Ascending aorta (tissue), 2 donors: ENCODE measurements around the gene TFF2. TPM values are rescaled to one million over a fixed set of nuclear protein-coding genes. Genes with fewer than 3 reads are reported as not detected.

Experiments used
- DNase-seq, 2 donors: peaks; one replicate each; pipeline ENCODE4 v3.0.0-alpha.2; 2019; ENCODE audit warnings: low spot score in 2 of 2
- H3K27ac ChIP-seq, 2 donors: fragments of 200-600 bp; sonication (generic); one replicate each; pipeline ENCODE4 v1.5.1; 2016 to 2017; ENCODE audit warnings: mild to moderate bottlenecking in 1 of 2
- H3K27me3 ChIP-seq: fragments of 200-600 bp; sonication (generic); one replicate; pipeline ENCODE4 v1.5.1; 2017
- H3K36me3 ChIP-seq, 2 donors: fragments of 200-600 bp; sonication (generic); one replicate each; pipeline ENCODE4 v1.5.1; 2016
- H3K4me1 ChIP-seq, 2 donors: fragments of 200-600 bp; sonication (generic); one replicate each; pipeline ENCODE4 v1.5.1; 2016 to 2017; ENCODE audit warnings: mild to moderate bottlenecking in 1 of 2
- H3K4me3 ChIP-seq, 2 donors: fragments of 200-600 bp; sonication (generic); one replicate each; pipeline ENCODE4 v1.5.1; 2016 to 2017; ENCODE audit warnings: mild to moderate bottlenecking in 1 of 2
- H3K9me3 ChIP-seq, 2 donors: fragments of 200-600 bp; sonication (generic); one replicate each; pipeline ENCODE4 v1.5.1; 2016
- intact Hi-C: fragments of 100-400 bp; cut with DNase I; formaldehyde crosslinking; loops from one replicate; pipeline ENCODE4 v1.15.1; 2023
- total RNA-seq: library from RNA; depleted of rRNA; stranded (reverse); fragments of >200 nt; gene quantifications from one replicate; pipeline ENCODE4 v1.1.0, GENCODE V29; 2016
- TF ChIP-seq, protein P1 (sequence below), 3 experiments: fragments of 200-600 bp in 2 of 3; fragments of 450-650 bp in 1 of 3; sonication (generic) in 2 of 3; IDR thresholded peaks; one replicate each; pipeline ENCODE4 v1.5.1; 2016 to 2019; ENCODE audit warnings: antibody characterized with exemption in 3 of 3, mild to moderate bottlenecking in 1 of 3, moderate library complexity in 1 of 3

Gene TFF2
- total RNA-seq, 1 donor from 2014 or later: not detected

DNA sequence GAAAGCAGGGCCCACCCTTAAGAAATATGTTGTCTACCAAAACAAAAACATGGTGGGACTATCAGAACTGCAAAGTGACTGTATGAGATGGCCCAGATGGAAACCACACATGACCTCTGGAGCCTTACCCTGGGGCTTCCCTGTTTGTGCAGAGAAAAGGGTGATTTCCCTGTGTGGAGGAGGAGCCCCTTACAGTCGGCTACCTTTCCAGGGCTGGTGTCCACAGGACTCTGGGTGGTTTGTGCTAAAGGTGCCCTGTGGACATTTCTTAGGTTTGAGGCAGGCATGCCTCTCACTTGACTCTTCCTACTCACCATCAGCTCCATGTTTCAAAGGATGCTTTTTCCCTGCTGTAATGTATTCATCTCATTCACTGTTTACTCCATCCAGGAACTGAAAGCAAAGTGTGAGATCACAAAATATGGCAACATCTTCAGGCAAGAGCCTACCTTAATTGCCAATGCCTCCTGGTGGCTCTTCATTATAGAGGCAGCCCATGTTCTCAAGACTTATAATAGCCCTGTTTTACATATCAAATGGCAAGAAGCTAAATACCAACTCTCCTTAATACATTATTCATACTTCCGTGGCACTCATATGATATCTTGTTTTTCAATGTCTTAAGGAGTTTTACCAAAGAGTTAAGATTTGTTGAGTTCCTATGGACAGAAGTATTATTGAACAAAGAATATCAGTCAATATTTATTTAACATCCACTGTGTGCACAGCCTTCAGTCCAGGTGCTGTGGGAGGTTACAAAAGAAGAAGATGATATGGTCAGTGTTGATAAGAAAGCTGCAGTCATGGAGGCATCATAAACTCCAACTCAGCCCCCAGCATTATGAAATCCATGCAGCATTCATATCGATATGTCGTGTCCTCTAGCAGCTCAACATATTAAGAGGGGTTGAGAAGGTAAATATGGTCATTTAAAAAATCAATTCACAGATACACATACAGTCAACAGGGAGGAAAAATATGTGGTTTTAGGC lies 20.1 kb downstream of the TFF2 start:
- no peak overlapping the region for H3K27ac ChIP-seq
- intact Hi-C loops: no loop called here

DNA sequence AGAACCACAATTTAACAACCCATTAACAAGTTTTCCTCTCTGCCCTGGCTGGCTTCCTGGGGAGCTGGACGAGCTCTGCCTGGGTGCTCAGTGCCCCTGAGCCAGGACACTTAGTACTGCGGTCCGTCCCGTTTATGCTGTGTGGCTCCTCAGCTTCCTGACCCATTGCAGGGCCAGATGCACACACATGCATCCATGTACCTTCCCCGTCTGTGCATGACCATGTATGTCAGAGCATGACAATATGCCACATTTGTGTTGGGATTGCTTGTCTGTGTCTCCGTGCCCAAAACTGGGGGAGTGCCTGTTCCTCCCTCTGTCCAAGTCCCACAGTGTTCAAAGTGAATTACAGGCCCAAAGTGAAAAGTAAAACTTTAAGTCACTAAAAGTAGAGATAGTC lies 25.9 kb downstream of the TFF2 start:
- no peak for DNase-seq
- Histone ChIP-seq H3K4me3 (no peak overlapping the region), H3K27me3 (no peaks in the 10 kb centered on the region), H3K4me1 (no peaks in the 10 kb centered on the region), H3K9me3 (peaks cover 0 to 3% of the 10 kb centered on the region in 2 donors), H3K36me3 (no peaks in the 10 kb centered on the region), H3K27ac (no peak overlapping the region)
- intact Hi-C loops: no loop called here
- TF ChIP-seq, protein P1, sequence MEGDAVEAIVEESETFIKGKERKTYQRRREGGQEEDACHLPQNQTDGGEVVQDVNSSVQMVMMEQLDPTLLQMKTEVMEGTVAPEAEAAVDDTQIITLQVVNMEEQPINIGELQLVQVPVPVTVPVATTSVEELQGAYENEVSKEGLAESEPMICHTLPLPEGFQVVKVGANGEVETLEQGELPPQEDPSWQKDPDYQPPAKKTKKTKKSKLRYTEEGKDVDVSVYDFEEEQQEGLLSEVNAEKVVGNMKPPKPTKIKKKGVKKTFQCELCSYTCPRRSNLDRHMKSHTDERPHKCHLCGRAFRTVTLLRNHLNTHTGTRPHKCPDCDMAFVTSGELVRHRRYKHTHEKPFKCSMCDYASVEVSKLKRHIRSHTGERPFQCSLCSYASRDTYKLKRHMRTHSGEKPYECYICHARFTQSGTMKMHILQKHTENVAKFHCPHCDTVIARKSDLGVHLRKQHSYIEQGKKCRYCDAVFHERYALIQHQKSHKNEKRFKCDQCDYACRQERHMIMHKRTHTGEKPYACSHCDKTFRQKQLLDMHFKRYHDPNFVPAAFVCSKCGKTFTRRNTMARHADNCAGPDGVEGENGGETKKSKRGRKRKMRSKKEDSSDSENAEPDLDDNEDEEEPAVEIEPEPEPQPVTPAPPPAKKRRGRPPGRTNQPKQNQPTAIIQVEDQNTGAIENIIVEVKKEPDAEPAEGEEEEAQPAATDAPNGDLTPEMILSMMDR (IDR thresholded peaks at IDR 0.05): no peak

More for the DNA sequence above, 20.1 kb downstream of the TFF2 start:
- H3K36me3 ChIP-seq: no peaks in the 10 kb centered on the region
- H3K9me3 ChIP-seq: peaks cover 3 to 5% of the 10 kb centered on the region in 2 donors
- DNase-seq: no peak
- H3K27me3 ChIP-seq: no peaks in the 10 kb centered on the region
- H3K4me3 ChIP-seq: no peak overlapping the region
- no peaks in the 10 kb centered on the region for H3K4me1 ChIP-seq
- TF ChIP-seq, protein P1 (IDR thresholded peaks at IDR 0.05): no peak

DNA sequence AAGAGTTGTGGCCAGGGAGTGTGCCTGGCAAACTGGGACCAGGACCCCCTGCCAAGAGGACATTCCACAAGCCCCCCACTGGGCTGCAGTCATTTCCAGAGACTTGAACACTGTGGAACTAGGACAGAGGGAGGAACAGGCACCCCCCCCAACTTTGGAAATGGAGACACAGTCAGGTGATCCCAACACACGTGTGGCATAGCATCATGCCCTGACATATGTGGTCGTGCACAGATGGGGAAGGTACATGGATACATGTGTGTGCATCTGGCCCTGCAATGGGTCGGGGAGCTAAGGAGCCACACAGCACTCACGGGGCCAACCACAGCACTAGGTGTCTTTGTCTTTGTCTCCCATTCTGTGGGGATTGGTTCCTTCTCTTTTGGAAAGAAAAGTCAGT lies 28.9 kb downstream of the TFF2 start:
- Histone ChIP-seq H3K4me3 (no peak overlapping the region), H3K9me3 (no peaks in the 10 kb centered on the region), H3K27me3 (no peaks in the 10 kb centered on the region), H3K27ac (no peak overlapping the region), H3K4me1 (no peaks in the 10 kb centered on the region), H3K36me3 (no peaks in the 10 kb centered on the region)
- TF ChIP-seq, protein P1 (IDR thresholded peaks at IDR 0.05): no peak
- DNase-seq: no peak
- intact Hi-C loops: no loop called here

DNA sequence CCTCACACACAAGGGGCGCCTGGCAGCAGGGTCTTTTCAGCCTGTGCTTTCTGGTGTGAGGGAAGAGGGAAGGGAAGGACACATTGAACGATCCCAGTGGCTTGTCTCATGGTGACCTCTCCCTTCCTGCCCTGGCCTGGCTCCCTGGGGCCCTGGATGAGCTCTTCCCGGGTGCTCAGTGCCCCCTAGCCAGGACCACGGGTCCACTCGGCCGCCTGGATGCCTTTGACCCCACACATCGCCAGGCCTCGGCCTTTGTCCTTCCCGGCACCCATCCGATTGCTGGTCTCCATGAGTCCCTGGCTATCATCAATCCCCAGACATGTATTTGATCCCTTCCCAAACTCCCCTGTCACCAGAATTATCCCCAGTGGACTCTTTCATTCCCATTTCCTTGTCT lies 29.6 kb downstream of the TFF2 start:
- H3K27ac ChIP-seq: no peak overlapping the region
- no peaks in the 10 kb centered on the region for H3K27me3 ChIP-seq
- no peaks in the 10 kb centered on the region for H3K36me3 ChIP-seq
- H3K9me3 ChIP-seq: no peaks in the 10 kb centered on the region
- TF ChIP-seq, protein P1 (IDR thresholded peaks at IDR 0.05): no peak
- intact Hi-C loops: no loop called here
- no peaks in the 10 kb centered on the region for H3K4me1 ChIP-seq
- no peak overlapping the region for H3K4me3 ChIP-seq
- no peak for DNase-seq

DNA sequence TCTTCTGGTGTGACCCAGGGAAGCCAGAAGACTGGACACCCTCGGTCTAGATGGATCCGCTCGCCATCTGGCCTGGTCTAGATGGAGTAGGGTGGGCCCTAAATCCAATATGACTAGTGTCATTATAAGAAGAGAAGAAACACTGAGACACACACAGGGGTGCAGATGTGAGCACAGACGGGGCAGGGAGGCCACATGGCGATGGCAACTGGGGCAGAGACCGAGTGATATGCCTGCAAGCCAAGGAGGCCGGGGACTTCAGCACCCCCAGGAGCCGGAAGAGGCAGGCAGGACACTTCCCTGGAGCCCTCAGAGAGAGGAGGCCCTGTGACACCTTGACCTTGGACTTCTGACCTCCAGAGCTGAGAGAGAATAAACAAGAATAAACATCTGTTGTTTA lies 30.0 kb downstream of the TFF2 start:
- intact Hi-C loops: no loop called here
- Histone ChIP-seq H3K27me3 (no peaks in the 10 kb centered on the region), H3K9me3 (no peaks in the 10 kb centered on the region), H3K4me3 (no peak overlapping the region), H3K36me3 (no peaks in the 10 kb centered on the region), H3K27ac (no peak overlapping the region), H3K4me1 (no peaks in the 10 kb centered on the region)
- TF ChIP-seq, protein P1 (IDR thresholded peaks at IDR 0.05): no peak
- DNase-seq: no peak
